SIG-M5 treated with dmso at 0.1 percent for 504 hours (cell line): Measurements from ENCODE around the gene NFKB2.

Experiments used
- DNase-seq: peaks from one replicate; lab custom pipeline; 2025; ENCODE audit not compliant: unreplicated experiment; lab: John Stamatoyannopoulos, UW

The NFKB2 gene

DNA sequence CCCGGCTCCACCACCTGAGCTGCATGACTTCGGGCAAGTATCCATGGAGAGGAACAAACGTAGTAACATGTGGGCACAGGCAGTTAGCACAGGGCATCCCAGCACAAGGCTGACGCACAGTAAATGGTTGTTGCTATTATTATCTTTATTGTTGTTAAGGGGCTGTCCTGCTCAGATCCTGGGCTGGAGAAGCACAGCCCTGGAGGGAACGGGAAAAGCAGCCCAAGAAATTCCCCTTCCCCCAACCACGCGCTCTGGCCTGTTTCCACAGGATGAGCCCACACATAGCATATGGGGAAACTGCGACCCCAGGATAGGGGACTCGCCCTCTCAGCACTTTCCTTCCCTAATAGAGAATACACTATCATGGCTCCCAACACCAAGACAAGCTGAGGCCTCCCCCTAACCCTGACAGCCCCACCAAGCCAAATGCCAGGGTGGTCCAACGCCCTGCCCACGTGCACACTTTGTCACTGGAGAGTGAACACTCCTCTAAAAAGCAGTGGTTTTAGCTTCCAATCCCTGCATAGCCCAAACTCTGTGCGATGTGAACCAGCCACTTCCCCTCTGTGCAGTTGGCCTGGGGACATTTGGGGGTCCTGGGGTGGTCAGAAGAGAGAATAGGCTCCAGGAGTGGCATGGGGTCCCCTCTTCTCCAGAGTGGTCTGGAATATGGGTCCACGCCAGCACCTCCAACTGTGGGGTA, 12.1 kb downstream of the NFKB2 start:
- no peak for DNase-seq

DNA sequence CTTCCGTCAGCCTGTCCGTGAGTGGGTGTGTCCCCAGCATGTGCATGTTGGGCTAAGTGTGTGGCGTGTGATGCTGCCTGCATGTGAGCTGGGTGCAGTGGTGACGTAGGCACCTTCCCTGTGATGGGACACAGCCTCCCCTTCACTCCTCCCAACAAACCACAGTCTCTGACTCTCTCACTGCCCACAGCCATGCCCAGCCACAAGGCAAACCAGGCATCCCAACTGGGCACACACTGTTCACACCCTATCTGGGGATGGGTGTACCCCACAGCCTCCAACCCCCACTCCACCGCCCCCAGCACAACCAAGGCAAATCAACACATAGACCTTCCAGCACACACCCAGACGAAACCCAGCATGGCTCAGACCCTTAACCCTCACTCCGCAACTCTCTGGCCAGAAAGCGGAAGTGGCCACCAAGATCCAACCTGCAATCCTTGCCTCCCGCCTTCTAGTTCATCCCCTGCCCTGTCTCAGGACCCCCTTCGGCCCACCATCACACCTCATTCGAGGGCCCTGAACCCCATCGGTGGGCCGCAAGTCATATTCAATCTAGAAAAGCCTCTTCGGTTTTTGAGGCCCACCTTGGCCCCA, 12.7 kb downstream of the NFKB2 start:
- no peak for DNase-seq

DNA sequence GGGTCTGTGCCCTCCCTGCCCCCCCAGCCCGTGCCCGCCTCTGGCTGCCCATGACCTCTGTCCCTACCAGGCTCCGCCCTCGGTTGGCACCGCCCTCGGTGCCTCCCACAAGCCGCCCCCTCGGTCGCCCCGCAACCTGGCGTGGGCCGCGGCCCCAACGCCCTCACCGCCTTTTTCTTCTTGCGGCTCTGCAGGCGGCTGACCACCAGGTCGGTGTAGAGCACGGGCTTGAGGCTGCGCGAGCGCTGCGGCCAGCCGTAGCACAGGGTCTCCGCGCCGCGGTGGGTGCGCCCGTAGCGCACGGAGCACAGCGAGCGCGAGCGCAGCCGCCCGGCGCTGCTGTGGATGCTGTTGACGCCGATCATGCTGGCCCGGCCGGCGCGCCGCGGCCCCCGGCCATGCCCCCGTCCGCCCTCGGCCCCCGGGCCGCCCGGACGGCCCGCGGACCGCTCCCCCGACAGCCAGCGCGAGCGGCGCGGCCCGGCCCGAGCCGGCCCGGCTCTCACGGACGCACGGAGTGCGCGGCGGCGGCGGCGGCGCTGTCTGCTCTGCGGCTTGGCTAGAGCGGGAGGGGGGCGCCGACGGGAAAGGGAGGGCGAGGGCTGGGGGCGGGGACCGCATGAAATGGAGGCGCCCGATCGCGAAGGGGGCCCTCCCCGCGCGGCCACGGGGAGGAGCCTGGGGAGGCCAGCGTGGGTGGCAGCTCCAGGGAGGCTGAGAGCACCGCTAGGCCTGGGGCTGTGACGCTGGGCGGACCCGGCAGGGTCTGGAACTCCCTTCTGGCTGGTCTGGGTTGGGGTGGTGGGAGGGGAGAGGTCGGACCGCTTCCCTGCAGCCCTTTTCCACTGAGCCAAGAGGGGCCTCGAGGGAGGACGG, 13.5 kb downstream of the NFKB2 start:
- DNase-seq: no peak

DNA sequence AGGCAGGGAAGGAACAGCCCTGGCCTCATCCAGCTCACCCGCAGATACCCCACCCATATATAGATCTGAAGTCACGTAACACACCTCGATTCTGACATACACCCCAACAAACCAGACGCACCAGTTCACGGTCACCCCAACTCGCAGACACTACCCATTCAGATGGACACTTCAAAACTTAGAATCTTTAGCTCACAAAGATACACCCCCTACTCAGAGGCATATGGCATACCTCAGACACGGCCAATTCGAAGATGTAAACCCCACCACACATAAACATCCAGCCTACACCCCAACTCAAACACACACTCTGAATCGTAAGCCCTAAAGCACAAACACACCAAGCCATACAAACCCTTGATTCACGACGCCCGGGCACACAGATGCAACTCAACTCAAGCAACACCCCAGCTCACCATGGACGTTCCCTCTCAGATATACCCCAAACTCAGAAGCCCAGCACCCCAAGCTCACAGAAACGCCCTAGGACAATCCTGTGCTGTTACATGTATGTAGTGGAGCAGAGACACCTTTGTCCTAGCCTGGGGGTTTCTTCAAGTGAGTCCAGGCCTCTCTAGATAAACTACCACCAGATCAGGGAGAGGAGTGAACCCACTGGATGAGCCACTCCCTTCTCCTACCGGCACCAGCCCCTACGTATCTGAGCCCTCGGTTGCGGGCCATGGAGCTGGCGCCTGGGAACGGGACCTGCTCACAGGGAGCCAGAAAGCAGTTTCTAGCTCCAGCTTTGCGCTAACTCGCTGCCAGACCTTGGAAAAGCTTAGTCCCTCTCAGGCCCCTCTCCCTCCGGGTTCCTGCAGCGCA, 14.3 kb downstream of the NFKB2 start:
- DNase-seq: no peak

DNA sequence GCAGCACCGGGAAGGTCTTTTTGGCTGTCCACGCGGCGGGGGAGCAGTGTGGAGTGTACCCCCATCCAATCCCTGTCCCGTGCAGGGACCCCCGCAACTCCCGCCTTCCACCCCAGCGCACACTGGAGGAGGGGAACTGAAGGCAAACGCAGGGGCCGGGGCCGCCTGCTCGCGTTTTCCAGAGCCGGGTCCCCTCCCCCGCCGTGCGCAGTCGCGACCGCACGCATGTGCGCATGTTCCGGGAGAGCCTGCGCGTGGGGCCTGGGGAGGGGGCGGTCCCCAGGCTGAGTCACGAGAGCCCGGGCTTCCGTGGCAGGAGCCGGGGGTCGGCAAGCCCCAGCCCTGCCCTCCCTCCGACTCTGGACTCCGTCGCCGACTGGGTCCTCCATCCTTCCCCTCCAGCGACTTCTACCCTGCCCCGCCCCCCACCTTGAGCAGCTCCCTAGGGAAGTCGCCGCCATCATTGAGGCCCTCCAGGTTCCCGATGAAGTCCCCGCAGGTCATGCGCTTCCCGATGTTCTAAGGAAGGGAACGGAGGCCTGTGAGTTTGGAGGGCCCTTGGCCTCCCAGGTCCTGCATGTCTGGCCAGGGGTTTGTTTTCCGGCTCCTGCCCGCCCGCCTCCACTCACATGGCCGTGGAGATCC, 15.0 kb downstream of the NFKB2 start:
- DNase-seq: no peak

DNA sequence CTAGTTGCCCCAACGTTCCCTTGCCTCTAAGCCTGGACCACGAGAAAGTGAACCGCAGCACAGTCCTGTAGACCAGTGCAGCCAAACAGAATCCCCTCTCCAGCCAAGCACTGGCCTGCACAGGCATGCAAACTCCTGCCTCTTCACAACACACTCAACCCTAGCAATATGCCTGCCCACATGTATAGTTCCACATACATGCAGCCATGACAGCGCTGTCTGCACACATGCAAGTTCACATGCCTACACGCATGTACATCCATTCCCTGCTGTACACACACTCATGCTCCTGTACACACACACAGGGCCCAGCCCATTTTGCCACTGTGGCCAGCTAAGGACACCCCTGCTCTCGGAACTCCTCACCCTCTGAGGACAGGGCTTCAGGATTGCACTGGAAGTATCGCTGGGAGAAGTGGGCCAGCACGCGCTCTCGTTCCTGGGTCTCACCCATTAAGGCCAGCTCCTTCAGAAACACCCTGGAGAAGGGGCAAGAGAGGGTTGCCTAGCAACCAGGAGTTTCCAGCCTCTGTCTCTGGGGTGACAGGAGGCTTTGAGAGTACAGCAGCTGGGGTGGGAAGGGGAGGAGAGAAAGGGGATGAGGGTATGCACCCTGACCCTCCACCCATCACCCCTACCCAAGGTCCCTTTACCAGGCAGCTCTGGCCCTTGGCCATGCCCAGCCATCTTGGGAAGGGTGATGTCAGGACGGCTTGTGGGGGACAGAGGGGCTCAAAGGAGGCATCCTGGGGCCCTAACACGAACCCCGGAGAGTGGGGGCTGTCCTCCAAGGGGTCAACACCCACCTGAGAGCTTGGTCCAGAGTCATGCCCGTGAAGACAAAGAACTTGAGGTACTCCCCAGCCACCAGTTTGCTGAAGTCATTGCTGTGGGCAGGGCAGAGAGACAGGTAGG, 16.1 kb downstream of the NFKB2 start:
- no peak for DNase-seq

DNA sequence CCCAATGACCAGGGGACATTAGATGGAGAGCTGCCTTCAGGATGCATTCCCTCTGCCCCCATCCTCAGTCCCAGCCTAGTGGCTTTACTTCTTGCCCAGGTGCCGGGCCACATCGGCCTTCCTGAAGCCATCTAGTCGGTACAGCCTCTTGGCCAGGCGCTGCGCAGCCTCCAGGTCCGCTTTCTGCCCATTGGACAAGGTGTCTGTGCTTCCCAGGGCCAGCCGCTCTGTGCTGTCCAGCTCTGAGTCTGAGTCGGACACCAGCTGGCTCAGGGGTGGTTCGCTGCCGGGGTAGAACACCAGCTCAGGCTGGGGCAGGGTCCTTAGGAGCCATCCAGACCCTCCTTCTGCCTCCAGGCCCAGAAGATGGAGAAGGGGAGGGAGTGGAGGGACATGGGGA, 16.8 kb downstream of the NFKB2 start:
- no peak for DNase-seq

DNA sequence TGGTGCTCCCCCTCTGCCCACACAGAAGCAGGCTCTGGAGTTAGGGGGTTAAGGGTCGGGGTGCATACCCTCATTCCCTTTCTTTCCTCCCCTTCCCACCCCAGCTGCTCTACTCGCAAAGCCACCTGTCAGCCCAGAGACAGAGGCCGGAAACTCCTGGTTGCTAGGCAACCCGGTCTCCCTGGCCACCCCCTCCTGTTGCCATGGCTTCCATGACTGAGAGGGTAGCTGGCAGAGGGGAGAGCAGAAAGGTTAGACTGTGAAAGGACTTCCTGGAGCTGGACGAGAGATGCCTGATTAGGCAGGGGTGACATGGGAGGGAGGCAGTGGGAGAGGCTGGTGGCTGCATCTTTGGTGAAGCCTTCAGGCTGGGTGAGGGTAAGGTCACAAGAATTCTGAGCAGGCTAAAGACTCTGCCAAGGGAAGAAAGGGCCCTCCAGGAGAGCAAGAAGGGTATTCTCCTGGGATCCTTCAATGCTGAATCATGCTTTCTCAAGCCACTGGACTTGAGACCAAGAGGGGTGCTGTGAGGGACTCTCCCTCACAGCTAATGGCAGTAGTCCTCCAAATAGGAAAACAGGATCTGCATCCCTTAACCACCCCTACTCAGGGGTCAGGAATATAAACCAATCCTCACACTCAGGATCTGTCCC, 17.7 kb downstream of the NFKB2 start:
- DNase-seq: no peak

DNA sequence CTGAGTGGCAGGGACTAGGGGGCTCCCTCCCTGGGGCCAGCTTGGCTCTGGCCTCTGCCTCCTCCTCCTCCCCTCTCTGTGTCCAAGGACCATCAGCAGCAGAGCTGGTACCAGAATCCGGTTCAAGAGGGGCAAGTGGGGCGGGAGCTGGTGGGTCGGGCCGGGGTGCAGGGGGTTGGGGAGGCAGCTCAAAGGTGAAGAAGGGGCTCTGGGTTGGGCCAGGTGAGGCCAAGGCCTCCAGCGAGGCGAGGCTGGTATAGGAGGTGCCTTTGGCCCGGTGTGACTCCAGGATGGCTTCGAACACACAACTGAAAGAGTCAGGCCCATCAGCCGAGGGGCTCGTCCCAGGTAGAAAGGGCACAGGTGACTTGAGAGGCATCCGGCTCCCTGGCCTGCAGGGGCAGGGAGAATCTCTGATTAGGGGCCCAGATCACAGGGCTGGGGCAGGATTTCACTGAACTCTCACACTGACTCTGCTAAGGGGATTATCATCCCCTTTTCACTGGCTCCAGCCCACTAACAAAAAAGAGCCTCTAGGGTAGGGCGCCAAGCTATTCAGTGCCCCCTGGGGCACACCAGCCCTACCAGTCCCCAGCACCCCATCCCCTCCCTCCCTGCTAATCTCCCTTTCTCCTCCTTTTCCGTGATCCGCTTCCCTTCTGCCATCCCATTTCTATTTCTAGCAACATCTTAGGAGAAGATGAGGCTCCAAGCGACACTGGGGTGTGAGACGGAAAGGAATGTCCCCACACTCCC, 18.5 kb downstream of the NFKB2 start:
- no peak for DNase-seq

DNA sequence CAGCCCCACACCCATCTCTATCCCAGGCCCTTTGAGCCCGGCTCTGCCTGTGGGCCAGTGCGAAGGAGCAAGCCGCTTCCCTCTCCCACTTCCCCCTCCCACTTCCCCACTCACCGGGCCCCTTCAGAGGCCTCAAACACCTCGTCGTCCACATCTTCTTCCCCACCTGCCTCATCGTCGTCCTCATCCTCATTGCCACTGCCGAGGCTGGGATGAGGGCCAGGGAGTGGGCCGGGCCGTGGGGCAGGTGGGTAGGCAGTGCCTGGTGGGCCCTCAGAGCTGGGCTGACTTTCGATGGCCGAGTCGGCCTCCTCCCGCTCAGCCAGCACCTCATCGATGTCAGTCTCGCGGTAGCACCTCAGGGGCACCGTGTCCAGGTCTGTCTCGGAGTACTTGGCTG, 19.2 kb downstream of the NFKB2 start:
- DNase-seq: no peak

DNA sequence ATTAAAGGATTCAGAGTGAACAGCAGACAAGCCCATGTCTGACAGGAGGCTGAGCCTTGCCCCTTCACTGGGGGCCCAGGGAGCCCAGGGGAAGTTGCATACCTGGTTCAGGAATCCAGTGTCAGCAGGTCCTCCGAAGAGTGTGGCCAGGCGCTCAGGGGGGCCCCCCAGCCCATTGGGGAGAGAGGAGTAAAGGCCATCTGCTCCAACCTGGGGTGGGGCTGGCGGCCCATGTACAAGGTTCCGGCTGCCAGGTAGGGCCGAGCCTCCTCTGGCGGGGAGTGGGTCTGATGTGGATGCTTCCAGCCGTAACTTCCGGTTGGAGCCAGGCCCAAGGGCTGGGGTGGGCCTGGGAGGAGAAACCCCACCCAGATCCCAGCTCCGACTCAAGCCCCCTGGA, 20.8 kb downstream of the NFKB2 start:
- no peak for DNase-seq

DNA sequence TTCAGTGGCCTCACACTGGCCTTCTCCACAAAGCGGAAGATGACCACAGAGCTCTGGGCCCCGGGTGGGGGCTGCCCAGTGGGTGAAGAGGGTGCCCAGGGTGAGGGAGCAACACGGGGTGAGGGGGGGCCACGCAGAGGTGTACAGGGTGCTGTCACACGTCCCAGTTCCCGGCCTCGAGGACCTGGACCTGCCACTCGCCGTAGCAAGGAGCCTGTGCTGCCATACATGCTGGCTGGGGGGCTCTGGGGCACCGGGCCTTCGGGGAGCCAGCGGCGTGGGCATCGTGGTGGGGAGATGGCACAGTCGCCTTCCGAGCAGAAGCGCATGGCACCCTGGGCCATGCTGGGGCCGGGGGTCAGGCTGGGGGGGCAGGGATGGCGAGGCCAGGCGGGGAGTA, 21.2 kb downstream of the NFKB2 start:
- no peak for DNase-seq

DNA sequence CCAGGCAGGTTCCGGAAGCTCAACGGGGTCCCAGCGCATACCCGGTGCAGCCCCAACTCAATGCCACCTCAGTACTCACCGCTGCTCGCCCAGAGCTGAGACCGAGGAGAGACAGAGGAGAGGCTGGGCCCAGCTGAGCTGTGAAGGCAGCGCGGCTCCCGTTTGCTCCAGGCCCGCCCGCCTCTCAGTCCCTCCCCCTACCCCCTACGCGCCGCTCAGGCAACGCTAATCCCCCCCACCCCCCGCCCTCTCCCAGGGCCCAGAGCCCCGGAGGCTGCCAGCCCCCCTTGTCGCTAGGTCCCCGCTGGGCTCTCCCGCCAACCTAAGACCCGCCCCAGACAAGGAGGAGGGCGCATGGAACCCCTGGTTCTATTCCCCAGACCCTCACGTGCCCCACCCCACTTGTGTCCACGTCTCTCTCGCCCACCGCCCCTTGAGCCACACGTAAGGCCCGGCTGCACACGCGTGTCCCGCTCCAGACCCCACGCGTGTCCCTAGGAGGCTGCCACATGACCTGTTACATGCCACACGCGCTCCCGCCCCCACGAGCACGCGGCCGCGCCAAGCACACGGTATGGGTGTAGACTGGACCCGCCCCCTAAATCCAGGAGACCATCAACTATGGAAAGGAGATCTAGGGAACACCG, 23.2 kb downstream of the NFKB2 start, which contains the start of gene PSD:
TSS of gene PSD (minus strand) at position 164 of the 647 bp plus-strand sequence. CDS start 1,747 bp downstream, outside the sequence.
- DNase-seq: no peak

DNA sequence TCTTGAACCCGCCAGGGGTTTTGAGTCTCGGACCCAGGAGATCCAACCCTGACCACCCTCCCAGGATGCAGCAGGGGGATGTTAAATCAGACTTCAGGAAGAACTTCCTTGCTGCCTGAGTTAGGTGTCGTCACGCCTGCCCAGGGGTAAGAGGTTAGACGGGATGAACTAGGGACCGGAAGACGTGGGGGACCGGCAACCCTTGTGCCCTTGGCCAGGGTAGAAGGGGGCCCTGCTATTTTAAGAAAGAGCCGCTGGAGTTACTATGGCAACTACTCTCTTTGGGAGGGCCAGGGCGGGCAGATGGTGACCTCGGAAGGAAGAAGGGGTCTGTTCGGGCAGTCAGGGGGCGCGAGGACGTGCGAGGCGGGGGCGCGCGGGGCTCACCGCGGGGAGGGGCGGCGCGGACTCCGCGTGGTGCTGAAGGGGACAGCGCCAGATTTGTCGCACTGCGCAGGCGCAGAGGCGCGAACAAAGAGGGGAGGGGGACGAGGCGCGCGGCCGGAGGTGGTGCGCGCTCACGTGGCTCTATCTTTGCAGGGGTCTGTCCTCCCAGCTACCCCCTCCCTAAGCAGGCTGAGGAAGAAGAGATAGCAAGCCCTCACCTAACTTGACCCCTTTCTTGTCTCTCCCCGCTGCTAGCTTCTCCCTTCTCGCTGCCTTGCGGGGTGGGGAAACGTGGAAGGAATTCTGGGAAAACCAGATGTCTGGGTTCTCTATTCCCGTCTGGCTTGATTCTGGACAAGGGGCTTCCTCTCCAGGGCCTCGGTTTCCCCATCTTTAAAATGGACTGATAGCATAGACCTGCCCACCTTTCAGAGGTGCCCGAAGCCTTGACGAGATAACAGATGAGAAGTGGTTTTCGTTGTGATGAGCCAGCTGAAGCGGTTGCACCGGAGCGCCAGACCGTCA, 24.0 kb downstream of the NFKB2 start:
- DNase-seq: peak; percentile 22

DNA sequence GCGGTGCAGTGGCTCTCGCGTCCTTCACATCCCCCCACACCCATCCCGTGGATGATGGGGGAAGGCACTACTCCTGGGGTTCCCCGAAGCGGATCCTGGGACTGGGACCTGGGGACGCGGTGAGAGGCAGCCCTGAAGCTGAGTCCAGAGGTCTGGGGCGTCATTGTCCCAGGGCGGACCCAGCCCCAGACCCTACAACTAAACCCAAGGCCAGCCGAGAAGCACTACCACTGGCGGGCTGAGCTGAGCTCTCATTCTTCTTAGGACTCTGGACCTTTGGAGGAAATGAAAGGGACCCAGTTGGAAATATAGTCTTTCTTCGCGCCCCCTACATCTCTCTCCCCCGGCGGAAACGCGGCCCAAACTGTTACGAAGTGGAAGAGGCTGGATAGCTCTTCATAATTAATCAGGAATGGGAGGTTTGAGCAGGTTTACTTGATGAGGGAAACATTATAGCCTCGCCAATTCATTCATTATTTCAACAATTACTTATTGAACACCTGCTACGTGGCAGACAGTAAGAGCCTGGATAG, 24.7 kb downstream of the NFKB2 start:
- DNase-seq: no peak

DNA sequence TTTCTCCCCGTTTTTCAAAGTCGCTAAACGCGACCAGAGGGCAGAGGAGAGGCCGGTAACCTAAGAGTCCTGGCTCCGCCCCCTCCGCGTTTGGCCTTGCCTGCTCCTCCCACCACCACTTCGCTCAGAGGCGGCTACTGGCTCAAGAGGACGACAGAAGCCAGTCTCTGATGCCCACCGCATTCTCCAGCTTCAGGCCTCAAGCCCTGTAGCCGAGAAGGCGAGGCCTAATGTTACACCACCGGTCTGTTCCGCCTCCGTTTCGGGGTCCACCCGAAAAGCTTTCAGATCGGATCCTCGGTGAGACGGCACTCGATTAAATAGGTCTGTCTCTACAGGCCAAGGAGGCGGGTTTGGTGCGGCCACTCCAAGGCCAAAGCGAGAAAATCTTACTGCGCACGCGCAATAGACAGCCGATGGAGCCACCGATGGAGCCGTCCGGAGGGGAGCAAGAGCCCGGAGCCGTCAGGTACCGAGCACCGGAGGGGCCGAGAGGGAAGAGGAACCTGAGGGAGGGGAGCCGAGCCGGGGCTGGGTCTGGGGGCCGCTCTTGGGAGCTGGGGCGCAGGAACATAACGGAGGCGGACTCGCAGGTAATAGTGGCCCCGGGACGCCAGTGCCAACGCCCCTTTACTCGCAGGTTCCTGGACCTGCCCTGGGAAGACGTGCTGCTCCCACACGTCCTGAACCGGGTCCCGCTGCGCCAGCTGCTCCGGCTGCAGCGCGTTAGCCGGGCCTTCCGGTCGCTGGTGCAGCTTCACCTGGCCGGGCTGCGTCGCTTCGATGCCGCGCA, 25.4 kb downstream of the NFKB2 start, which contains the start of gene FBXL15:
TSS of gene FBXL15 (plus strand) at position 123 of the 793 bp plus-strand sequence. CDS start at position 417, 294 bp downstream.
- peak; percentile 92 for DNase-seq
